GM12878 (cell line): ENCODE data around the gene PKP4. TPM values are rescaled to one million over a fixed set of nuclear protein-coding genes. Genes with fewer than 3 reads are reported as not detected.

ENCODE experiments used
- ATAC-seq: fragments of 200-7000 bp; cut with Tn5 transposase; 3 replicates; pipeline ENCODE4 v1.9.1; 2020; ENCODE audit warnings: mild to moderate bottlenecking, moderate library complexity
- BruUV-seq: library from RNA; stranded (reverse); fragments of 400-500 nt; replicated peaks from 2 replicates; lab custom pipeline; 2021; lab: Mats Ljungman, UMichigan
- CTCF ChIA-PET: fragments of 300-600 bp; sonication (Branson Sonifier 250); formaldehyde crosslinking; extraction: SDS; loops from one replicate; lab custom pipeline; 2021; ENCODE audit warnings: inconsistent platforms; lab: Yijun Ruan, JAX
- POLR2A ChIA-PET: fragments of 350-600 bp; formaldehyde crosslinking; extraction: SDS; loops from one replicate; lab custom pipeline; 2021; ENCODE audit warnings: inconsistent platforms; lab: Charles Lee
- RAD21 ChIA-PET: fragments of 300-600 bp; sonication (Branson Sonifier 250); formaldehyde crosslinking; loops from one replicate; lab custom pipeline; 2023; ENCODE audit warnings: antibody characterized with exemption; ENCODE audit not compliant: unreplicated experiment; lab: Charles Lee
- SMC1A ChIA-PET: fragments of 300-600 bp; sonication (Branson Sonifier 250); formaldehyde crosslinking; loops from one replicate; lab custom pipeline; 2023; ENCODE audit not compliant: unreplicated experiment, uncharacterized antibody; lab: Charles Lee
- DNase-seq: peaks from one replicate; pipeline ENCODE4 v3.0.0-alpha.2; 2011; ENCODE audit warnings: low read depth, low spot score
- FAIRE-seq: peaks from 3 replicates; lab custom pipeline; 2011; peaks lifted over from hg19 to GRCh38; lab: Jason Lieb, UNC
- H2AFZ ChIP-seq: 2 replicates; pipeline ENCODE4 v1.6.0; 2011; ENCODE audit warnings: low read depth, low read length, control low read depth; ENCODE audit not compliant: control insufficient read depth
- H3K27ac ChIP-seq: 2 replicates; pipeline ENCODE4 v1.5.1; 2011; ENCODE audit warnings: control low read depth; ENCODE audit not compliant: control insufficient read depth, insufficient read depth
- H3K27me3 ChIP-seq, 2 experiments: replicated peaks in 1 of 2; 2 replicates each; pipeline versions ENCODE4 v1.6.0 to v1.6.1; 2011; ENCODE audit warnings: low read length in 1 of 2; ENCODE audit not compliant: control insufficient read depth in 2 of 2, insufficient read depth in 2 of 2
- H3K36me3 ChIP-seq, 2 experiments: 2 replicates each; pipeline ENCODE4 v1.5.1; 2011; ENCODE audit warnings: low read length in 1 of 2; ENCODE audit not compliant: control insufficient read depth in 2 of 2, insufficient read depth in 2 of 2
- H3K4me1 ChIP-seq: 2 replicates; pipeline ENCODE4 v1.6.1; 2011; ENCODE audit warnings: mild to moderate bottlenecking, low read length, moderate library complexity, mixed read lengths; ENCODE audit not compliant: control insufficient read depth, insufficient read depth
- H3K4me2 ChIP-seq: 2 replicates; pipeline ENCODE4 v1.6.0; 2011; ENCODE audit warnings: control low read depth; ENCODE audit not compliant: control insufficient read depth, insufficient read depth
- H3K4me3 ChIP-seq: fragments of 200-600 bp; sonication (generic); 2 replicates; pipeline ENCODE4 v1.5.1; 2016
- H3K79me2 ChIP-seq: 2 replicates; pipeline ENCODE4 v1.6.0; 2011; ENCODE audit warnings: low read length; ENCODE audit not compliant: control insufficient read depth, insufficient read depth
- H3K9ac ChIP-seq: 2 replicates; pipeline ENCODE4 v1.8.0; 2011; ENCODE audit warnings: low read length, control low read depth, mixed read lengths; ENCODE audit not compliant: control insufficient read depth, insufficient read depth
- H3K9me3 ChIP-seq: replicated peaks from 3 replicates; pipeline ENCODE4 v1.5.1; 2011; ENCODE audit warnings: mild to moderate bottlenecking, low read length; ENCODE audit not compliant: control insufficient read depth, insufficient read depth
- H4K20me1 ChIP-seq: 2 replicates; pipeline ENCODE4 v1.6.0; 2011; ENCODE audit not compliant: control insufficient read depth, insufficient read depth
- ASH2L ChIP-seq: fragments of 300-600, 200-600 bp; sonication (generic); IDR thresholded peaks from 2 replicates; pipeline ENCODE4 v1.6.1; 2017; ENCODE audit warnings: low read depth, mild to moderate bottlenecking, borderline replicate concordance
- ATF7 ChIP-seq: fragments of 450-650 bp; IDR thresholded peaks from 2 replicates; pipeline ENCODE4 v1.6.1; 2016; ENCODE audit warnings: low read depth, mild to moderate bottlenecking
- BCLAF1 ChIP-seq: fragments of 450-650 bp; IDR thresholded peaks from 2 replicates; pipeline ENCODE4 v1.6.1; 2017; ENCODE audit warnings: antibody characterized with exemption, mild to moderate bottlenecking, moderate library complexity
- CBFB ChIP-seq: IDR thresholded peaks from 2 replicates; pipeline ENCODE4 v1.6.1; 2016; ENCODE audit warnings: antibody characterized with exemption, low read depth
- CHD4 ChIP-seq: fragments of 200-600 bp; sonication (generic); IDR thresholded peaks from 2 replicates; pipeline ENCODE4 v1.6.1; 2016; ENCODE audit warnings: mild to moderate bottlenecking
- NR2C1 ChIP-seq: fragments of 450-650 bp; IDR thresholded peaks from 2 replicates; pipeline ENCODE4 v1.6.1; 2017; ENCODE audit warnings: antibody characterized with exemption, mild to moderate bottlenecking, moderate library complexity
- NR2F1 ChIP-seq: fragments of 450-650 bp; conservative IDR thresholded peaks from 2 replicates; pipeline ENCODE4 v1.6.1; 2017; ENCODE audit warnings: mild to moderate bottlenecking
- PBX3 ChIP-seq: IDR thresholded peaks from 2 replicates; pipeline ENCODE4 v1.6.1; 2011; ENCODE audit warnings: mild to moderate bottlenecking, low read depth, low read length, moderate library complexity; ENCODE audit not compliant: insufficient replicate concordance
- POLR2AphosphoS5 ChIP-seq: IDR thresholded peaks from 2 replicates; pipeline ENCODE4 v1.6.1; 2011; ENCODE audit warnings: mild to moderate bottlenecking, low read length, inconsistent platforms
- TAF1 ChIP-seq: IDR thresholded peaks from 2 replicates; pipeline ENCODE4 v1.6.1; 2011; ENCODE audit warnings: mild to moderate bottlenecking, low read depth, low read length, borderline replicate concordance
- ZNF592 ChIP-seq: fragments of 450-650 bp; IDR thresholded peaks from 2 replicates; pipeline ENCODE4 v1.6.1; 2017; ENCODE audit warnings: mild to moderate bottlenecking, moderate library complexity
- WGBS: methylation state at CpG from one replicate; pipeline ENCODE4 v1.1.6; 2016; ENCODE audit warnings: low lambda C conversion rate; ENCODE audit not compliant: insufficient replicate concordance, insufficient coverage; ENCODE audit errors: missing lambda C conversion rate; 5-methylcytosine and 5-hydroxymethylcytosine counted together
- in situ Hi-C: fragments of 300-500 bp; cut with MboI; formaldehyde crosslinking; loops from 9 replicates; pipeline ENCODE4 v1.14.3; 2018; ENCODE audit warnings: mixed read lengths
- intact Hi-C: fragments of 100-400 bp; cut with micrococcal nuclease; formaldehyde crosslinking; loops from one replicate; pipeline ENCODE4 v1.14.2; 2022; ENCODE audit not compliant: unreplicated experiment
- polyA plus RNA-seq, 11 experiments: library from polyadenylated mRNA; depleted of rRNA in 4 of 11; unstranded in 6 of 11; stranded (reverse) in 5 of 11; fragments of >200 nt; fragmentation: Nextera tagmentation in 4 of 11; fragmentation: Illumina TruSeq in 1 of 11; extraction: Ambion mirVana in 4 of 11; extraction: Trizol in 1 of 11; gene quantifications; 1 replicate in 1 of 11; 2 replicates in 10 of 11; pipeline versions ENCODE4 v1.2.1 to v1.2.3, GENCODE V29; 2011 to 2016; ENCODE audit warnings: inconsistent platforms in 2 of 11, missing spikeins in 2 of 11, low read depth in 1 of 11
- total RNA-seq, 4 experiments: library from RNA; depleted of rRNA in 3 of 4; stranded (reverse); fragments of >200 nt in 3 of 4; fragmentation: Illumina TruSeq in 1 of 4; extraction: Trizol in 1 of 4; gene quantifications; 2 replicates each; pipeline versions ENCODE4 v1.2.1 to v1.2.3, GENCODE V29; 2013 to 2021

Gene PKP4
- total and polyA plus RNA-seq, 10 of the 15 experiments (the other 5 are each of a cell fraction or from before 2014, with no cell fraction given), result 4.8 to 35.8 (median 17.7) TPM

- DNase-seq, result no peak
- POLR2A ChIA-PET, result no interaction called here
- Histone ChIP-seq H3K36me3 (peaks cover 0 to 2% of the 10 kb centered on the region in 2 experiments; a peak in 1 of 4 replicates), H3K4me1 (no peaks in the 10 kb centered on the region), H3K27me3 (no peaks in the 10 kb centered on the region), H3K79me2 (no peaks in the 10 kb centered on the region), H4K20me1 (no peaks in the 10 kb centered on the region), H3K4me3 (no peak overlapping the region), H2AFZ (no peak overlapping the region), H3K9me3 (no peaks in the 10 kb centered on the region), H3K4me2 (no peak overlapping the region), H3K9ac (no peak overlapping the region), H3K27ac (no peak overlapping the region)
- FAIRE-seq, result no peak
- in situ Hi-C loops, result no loop called here
- over 99% methylated on average over 6 of the region's 6 CpGs for WGBS
- TF ChIP-seq NR2F1, result no peak
- no peak for TF ChIP-seq ZNF592
- no peak for TF ChIP-seq POLR2AphosphoS5
- no peak for TF ChIP-seq TAF1
- no peak for TF ChIP-seq ATF7
- no peak for TF ChIP-seq CHD4
- no peak for TF ChIP-seq NR2C1
- no peak for TF ChIP-seq PBX3
- no peak for TF ChIP-seq CBFB
- no peak for TF ChIP-seq BCLAF1
- no peak for TF ChIP-seq ASH2L
- no peak for ATAC-seq
- RAD21 ChIA-PET, result no interaction called here
- CTCF ChIA-PET, result no interaction called here
- SMC1A ChIA-PET, result no interaction called here
- intact Hi-C loops, result no loop called here
- BruUV-seq, result no TSS peak
These were observed 207.0 kb downstream of the PKP4 start for GRCh38 chr2:158663796-158664195.
